GM19035 (cell line): Measurements from ENCODE around the gene GALNT15.

Source experiments
- ATAC-seq: cut with Tn5 transposase; IDR thresholded peaks from one replicate; pipeline ENCODE4 v1.9.1; 2021; ENCODE audit not compliant: unreplicated experiment

Gene GALNT15

DNA sequence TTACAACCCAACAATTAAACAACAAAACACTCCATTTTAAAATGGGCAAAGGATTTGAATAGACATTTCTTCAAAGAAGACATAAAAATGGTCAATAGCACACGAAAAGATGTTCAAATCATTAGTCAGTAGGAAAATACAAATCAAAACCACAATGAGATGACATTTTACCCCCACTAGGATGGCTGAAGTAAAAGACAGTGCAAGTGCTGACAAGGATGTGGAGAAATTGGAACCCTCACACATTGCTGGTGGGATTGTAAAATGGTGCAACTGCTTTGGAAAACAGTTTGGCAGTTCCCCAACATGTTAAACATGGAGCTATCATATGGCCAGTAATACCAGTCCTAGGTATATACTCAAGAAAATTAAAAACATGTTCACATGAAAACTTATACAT is 11.6 kb downstream of the GALNT15 start:
- ATAC-seq, result no peak

DNA sequence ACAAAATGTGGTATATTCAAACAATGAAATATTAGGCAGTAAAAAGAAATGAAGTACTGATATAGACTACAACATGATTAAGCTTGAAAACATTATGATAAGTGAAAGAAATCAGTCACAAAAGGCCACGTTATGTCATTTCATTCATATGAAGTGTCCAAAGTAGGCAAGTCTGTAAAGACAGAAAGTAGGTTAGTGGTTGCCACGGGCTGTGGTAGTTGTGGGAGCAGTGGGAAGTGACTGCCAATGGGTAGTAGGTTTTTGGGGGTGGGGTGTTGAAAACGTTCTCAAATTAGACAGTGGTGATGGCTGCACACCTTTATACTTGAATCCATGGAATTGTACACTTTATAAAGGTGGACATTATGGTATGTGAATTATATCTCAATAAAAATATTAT is 12.1 kb downstream of the GALNT15 start:
- no peak for ATAC-seq

DNA sequence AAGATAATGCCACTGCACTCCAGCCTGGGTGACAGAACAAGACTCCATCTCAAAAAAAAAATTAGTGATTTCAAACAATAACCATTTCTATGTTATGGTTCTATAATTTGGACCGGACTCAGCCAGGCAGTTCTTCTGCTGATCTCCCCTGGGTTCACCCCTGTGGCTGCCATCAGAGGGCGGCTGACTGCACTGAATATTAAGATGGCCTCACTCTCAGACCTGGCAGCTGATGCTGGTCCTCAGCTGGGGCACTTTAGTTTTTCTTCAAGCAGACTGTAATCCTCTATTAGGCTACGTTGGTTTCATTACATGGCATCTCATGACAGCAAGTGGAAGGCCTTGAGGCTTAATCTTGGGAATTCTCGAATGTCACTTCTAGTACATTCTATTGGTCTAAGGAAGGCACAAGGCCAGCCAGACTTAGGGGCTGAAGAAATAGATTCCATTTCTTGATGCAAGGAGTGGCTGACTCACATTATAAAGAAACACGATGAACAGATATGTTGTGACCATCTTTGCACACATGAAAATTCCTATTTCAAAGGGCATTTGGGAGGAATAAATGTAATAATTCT is 12.8 kb downstream of the GALNT15 start:
- ATAC-seq, result no peak

DNA sequence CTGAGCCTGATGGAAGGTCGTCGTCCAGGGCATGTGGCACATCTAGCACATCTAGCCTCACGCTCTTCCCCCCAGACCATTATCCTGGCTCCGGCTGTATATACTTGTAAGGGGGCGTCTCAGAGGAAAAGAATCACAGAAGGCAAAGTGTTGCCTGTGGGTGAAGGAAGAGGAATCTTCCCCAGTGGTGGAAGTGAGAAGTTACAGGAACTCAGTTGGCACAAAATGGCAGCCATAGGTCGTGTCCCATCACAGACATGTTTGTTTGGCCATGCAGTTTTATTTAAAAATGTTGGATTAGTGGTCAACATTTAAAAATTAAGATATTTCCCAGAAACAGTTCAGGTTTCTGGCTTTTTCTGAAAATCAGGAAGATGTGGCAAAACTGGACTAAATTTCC is 13.6 kb downstream of the GALNT15 start:
- no peak for ATAC-seq

DNA sequence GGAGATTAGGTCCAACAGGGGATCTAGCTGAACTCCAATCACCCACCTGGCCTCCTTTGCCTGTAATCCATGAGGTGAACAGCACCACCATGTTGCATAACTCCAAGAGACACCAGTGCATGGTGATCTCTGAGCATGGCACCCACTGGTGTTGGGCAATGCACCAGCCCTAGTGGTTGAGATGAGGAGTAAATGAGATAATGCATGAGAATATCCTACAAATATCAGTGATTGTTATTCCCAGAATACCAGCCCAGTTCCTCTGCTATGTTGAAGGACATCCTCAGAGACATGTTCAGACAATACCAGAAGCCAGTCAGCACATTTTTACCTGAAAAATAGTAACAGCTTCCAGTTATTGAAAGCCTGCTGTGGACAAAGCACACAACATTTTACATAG is 14.7 kb downstream of the GALNT15 start:
- ATAC-seq, result no peak

DNA sequence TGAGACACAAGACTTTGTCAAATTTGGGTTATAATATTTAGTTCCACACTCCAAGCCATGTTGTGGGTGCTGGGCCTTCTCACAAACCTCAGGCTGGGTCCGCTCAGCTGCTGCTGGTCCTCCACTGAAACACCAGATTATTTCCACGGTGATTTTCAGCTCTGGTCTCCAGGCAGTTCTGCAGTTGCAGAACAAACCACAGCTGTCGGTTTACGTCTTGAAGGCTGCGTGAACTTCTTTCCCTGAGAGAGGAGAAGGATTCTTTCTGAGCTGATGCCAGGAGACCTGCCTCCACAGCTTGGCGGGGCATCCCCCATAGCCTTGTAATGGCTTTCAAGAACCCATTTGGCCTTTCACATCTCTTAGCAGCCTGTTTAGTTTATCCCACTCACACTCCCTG is 16.2 kb downstream of the GALNT15 start:
- no peak for ATAC-seq

DNA sequence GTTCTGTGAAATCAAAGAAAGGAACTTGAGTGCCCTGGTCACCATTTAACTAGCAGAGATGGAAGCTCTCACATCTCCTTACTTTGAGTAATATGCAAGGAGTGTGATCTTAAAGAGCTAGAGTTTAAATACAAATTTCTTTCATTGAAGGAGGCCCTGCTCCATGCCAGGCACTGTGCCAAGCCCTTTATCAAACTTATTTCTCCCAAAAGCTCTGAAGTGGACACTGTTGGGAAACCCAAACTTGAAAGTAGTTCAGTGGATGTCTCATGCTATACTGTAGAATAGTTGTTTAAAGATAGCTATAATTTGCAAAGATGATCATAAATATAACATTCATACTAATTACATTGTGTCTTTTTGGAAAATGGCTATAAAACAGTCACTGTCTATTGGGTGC is 17.1 kb downstream of the GALNT15 start:
- no peak for ATAC-seq

DNA sequence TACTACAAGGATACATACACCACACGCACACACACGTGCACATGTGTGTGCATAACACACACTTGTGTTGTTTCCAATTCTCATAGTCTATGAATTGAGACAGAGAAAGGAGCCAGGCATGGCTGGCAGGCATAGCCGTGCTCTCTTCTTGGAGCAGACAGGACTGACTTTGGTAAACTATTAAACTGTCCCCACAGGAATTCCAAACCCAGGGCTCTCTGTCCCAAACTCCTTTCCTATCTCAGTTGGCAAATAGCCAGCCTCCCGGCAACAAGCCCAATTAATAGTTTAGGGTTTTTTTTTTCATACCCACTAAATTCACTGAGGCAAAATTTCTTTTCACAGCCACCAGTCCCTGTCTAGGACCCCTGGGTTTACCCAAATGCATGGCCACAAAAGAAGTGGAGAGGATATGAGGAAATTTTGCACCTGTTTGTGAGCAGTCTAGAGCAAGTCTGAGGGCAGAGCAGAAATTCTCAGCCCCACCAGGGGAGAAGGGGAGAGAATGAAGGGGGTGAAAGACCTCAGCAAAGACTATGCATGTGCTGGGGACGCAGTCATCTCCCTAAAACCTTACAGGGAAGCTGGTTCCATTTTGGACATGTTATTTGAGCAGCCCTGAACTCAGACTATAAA is 17.8 kb downstream of the GALNT15 start:
- no peak for ATAC-seq

DNA sequence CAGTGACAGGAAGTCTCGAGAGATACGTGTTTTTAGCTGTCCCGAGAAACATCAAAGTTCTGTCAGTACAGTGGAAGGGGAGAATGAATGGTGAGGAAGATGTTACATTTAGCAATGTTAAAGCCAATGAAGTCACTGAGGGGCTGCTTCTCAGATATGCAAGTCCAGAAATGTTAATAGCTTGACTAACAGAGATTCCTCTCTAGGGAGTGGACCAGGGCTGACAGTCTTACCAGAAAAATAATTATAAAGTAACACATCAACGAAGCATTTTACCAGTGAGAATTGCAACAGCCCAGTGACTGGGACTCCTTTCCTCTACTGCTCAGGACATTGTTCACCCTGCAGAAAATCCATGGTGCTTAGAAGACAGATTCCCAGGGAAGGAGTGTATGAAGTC is 23.9 kb downstream of the GALNT15 start:
- ATAC-seq, result no peak

DNA sequence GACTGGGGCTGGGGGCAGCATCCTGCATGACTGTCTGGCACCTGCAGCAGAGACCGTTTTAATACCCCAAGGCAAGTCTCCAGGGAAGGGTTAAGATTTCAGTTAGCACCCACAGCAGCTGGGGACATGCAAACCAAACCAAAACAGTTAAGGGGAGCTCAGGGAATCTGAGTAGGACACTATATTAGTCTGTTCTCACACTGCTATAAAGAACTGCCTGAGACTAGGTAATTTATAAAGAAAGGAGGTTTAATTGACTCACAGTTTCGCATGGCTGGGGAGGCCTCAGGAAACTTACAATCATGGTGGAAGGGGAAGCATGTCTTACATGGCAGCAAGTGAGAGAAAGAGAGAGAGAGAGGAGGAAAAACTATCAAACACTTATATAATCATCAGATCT is 25.3 kb downstream of the GALNT15 start:
- no peak for ATAC-seq

DNA sequence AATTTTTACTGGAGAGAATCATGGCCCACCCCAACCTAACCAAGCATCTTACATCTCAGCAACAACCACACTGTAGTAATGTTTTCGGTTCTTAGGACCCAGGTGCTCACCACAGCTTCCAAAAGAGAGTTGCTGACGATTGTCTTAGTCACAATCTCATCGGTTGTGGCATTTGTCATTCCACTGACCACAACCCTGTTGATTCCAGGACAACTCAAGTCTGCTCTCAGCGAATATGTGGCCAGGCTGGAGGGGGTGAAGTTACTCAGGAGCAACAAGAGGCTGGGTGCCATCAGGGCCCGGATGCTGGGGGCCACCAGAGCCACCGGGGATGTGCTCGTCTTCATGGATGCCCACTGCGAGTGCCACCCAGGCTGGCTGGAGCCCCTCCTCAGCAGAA is 25.9 kb downstream of the GALNT15 start:
- no peak for ATAC-seq

DNA sequence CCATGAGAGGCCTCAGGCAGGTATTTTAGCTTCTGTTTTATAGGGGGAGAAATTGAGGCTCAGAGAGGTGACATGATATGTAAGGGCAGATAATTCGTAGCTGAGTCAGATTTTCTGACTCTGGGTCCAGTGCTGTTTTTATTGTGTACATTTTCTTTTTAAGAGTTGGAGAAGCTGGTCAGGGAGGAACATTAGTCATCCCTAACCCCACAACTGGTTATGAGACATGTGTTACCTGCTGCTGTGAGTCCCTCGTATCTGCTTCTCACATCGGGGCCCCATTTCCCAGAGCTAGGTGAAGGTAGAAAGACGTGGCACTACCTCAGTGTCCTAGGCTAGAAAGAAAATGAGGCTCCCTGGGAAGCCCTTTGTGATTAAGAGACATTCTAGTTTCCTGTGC is 28.6 kb downstream of the GALNT15 start:
- ATAC-seq, result no peak

DNA sequence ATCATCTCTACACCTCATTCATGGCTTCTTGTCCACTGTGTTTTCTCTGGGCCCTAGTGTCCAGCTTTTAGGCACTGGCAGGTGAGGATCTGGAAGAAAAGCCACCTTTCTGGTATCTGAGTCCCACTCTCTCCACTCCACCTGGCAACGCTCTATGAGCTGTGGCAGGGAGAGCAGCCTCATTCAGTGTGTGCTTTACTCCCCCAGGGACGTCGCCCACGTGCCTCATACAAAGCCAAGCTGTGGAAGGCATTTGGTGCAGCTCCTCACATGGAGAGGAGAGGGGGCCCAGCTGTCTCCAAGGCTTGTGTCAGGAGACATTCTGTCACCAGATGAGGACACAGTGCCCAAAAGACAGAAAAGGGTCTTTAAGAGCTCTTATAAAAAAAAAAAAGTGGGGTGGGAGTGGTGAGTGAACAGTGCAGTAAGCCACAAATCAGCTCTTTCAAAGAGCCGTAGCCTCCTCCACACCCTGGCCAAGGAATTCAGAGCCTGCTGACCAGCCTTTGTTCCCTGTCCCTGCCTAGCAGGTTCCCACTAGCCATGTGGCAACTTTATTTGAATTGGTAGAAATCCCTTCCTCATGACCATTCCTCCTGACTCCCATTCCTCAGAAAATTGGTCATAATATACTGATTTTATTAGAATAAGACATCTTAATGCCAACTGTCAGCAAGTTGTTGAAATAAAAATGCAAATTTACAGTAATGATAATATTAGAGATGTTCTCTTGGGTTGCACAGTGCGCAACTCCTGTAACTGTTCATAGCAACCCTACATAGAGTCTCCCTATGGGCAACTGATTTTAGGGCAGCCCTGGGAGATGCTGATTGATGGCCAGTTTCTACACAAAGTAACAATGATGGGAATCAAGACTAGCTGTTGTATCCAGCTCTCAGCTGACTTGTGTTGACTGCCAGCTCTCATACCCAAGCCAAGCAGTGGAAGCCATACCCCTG is 29.5 kb downstream of the GALNT15 start:
- no peak for ATAC-seq

DNA sequence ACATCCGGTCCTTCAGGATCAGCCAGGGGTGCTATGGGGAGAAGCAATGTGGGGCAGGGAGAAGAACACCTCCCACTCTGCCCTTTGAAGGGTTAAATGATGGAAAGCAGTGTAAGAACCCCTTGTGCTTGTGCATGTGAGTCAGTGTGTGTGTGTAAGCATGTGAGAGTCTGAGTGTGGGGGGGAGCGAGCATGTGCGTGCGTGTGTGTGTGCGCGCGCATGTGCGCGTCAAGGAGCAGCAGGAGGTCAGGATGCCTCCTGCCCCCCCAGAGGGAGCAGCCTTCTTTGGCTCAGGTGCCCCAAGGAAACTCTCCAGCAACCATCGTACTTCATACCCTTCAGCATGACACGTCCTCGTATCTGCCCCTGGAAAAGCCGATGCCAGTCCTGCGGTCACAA is 30.3 kb downstream of the GALNT15 start:
- ATAC-seq, result no peak

DNA sequence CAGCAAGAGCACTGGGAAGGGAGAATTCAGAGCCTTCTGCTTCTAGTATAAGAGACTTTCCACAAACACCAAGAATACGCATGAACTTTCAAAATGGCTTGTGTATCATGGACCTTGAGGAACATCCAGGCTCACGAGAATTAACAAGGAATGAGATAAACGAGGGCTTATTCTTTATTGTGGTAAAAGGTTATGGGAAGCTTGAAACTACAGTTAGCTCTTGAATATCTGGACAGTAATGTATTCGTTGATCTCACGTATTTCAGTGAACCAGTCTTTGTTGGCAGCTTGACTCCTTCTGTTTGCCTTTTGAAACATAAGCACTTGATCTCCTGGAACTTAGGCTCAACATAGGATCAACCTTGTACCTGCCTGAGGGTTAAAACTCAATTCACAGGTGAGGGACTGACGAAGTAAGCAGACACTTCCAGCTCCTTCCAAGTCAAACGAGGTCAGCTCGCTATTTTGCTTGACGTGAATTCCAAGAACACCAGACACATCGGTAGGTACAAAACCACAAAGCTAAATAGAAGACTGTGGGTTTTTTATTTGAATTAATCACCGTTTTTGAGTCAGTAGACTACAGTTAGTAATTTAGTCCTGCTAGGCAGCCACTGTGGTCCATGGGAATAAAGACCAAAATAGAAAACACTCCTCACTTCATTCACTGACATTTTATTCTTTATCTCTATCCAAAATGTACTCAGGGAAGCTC is 30.8 kb downstream of the GALNT15 start:
- no peak for ATAC-seq

DNA sequence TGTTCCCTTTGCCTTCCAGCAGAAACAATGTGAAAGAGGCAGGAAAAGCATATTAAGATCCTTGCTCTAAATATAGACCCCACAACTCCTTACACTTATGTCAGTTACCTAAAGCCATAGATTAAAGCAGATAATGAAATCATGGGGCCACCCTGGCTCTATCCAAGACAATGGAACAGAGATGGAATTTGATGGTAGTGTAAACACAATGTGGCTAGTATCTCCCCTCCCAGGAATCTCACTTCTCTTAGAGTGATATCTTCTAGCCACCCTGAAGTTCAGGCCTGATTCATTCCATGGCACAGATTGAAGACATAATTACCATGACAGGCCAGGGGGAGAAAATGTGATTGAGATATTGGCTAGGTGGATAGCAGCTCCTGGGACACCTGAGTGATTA is 32.6 kb downstream of the GALNT15 start:
- ATAC-seq, result no peak

DNA sequence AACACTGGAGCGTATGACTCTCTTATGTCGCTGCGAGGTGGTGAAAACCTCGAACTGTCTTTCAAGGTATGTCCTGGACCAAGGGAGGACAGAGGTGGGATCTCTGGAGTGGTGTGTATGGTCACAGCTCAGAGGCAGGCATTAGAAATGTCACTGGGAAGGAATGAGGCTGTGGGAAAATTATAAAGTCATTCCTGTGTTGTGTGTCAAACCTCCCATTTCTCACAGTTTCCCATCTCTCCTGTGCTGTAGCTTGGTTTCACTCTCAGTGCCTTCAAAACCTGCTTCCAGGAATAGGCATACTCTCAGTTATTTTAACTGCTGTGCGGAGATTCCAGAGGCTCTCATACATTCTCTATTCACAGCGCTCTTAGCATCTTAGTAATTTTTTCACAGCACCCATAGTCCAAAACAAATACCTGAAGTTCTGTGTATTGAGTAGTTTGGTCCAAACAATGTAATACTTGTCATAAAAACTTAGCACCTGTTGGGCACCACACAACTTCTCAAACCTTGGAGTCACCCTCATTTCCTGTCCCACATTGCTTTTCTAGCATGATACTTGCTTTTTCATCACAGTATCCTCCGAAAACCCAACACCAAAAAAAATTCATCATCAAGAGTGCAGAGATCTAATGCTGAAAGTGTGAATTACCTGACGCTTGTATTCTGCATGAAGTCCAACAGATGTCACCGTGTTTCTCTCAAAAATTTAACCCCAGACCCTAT is 36.9 kb downstream of the GALNT15 start:
- ATAC-seq, result no peak

DNA sequence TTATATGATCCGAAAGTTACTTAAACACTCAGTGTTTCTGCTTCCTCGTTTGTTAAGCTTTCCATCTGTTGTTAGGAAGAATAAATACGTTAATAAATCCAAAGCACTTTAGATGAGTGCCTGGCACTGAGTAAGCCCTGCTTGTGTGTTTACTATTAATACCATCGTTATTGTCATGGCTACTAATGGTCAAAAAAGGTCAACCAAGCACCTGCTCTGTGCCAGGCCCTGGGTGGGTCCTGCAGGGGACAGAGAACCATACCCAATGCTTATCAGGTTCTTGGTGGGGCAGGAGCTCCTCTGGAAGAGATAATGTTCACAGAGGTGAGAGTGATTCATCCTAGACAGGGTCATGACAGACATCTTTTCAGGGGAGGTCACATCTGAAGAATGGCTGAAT is 39.9 kb downstream of the GALNT15 start:
- no peak for ATAC-seq

DNA sequence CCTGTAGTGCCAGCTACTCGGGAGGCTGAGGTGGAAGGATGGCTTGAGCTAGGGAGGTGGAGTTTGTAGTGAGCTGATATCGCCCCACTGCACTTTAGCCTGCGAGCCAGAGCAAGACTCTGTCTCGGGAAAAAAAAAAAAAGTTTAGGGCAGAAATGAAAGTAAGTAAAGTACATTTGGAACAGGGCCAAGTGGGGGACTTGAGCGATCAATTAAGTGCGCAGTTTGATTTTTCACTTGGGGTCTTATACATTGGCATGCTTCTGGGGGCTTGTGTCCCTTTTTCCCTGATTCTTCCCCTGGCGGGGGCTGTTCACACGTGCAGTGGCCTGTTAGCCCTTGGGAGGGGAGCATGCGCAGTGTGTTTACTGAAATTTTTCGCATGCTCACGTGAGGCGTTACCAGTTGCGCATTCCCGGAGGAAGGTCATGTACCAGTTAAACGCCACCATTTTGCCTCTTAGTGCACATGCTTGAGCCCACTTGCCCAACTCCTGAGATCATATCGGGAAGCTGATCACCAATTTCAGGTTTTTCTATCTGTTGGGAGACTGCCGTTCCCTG is 42.0 kb downstream of the GALNT15 start:
- no peak for ATAC-seq

DNA sequence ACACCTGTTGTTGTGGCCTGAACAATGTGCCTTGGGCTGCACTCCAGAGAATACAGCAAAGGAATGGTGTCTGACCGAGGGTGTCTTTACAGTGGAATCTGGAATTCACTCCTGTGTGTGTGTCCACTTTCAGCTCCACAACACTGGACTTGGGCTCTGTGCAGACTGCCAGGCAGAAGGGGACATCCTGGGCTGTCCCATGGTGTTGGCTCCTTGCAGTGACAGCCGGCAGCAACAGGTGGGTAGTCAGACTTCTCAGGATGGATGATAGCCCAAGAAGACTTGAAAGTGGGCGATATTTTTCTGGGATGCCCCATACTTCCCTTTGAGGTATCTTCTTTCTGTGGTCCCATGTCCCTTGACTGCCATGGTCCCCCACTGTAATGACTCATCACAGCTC is 45.3 kb downstream of the GALNT15 start:
- no peak for ATAC-seq

DNA sequence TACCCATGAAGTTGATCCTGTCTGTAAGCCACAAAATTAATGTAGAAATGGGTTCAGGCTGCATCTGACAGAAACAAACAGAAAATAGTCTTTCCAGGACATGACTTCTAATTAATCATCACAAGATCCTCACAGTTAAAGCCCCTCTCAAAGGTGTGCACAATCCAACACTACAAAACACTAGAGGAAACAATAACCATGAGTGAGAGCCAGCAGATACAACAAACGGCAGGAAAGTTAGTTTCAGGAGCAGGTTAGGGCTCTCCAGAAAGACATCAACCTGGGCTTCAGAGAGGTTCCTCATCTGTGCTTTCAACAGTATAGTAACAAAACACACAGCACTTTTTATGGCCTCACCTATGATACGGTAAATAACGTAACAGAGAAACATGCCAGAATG is 47.5 kb downstream of the GALNT15 start:
- no peak for ATAC-seq
